GM19035 (cell line): Measurements from ENCODE around the gene SCFD2.
A peak's percentile ranks its signal among the peaks of the same experiment; 100 is the strongest.
"Not testable (repeated sequence)": the region's sequence is repeated elsewhere in the genome, so short reads cannot be mapped to it uniquely, and the experiment has no call there.

Source experiments
- ATAC-seq: cut with Tn5 transposase; IDR thresholded peaks from one replicate; pipeline ENCODE4 v1.9.1; 2021; ENCODE audit not compliant: unreplicated experiment

SCFD2 gene

GRCh38 chr4:53365486-53366300 is at the start of gene SCFD2:
Gene SCFD2 (minus strand): TSS chr4:53366061.
- peak; percentile 95 for ATAC-seq

GRCh38 chr4:53409479-53409878 is 43.6 kb upstream of the SCFD2 start:
- ATAC-seq = not testable (repeated sequence)

- ATAC-seq = no peak
Observed at GRCh38 chr4:53380221-53380620, 14.4 kb upstream of the SCFD2 start.

GRCh38 chr4:53378171-53378482 is 12.3 kb upstream of the SCFD2 start:
- ATAC-seq = peak; percentile 43

GRCh38 chr4:53377319-53378170 is 11.7 kb upstream of the SCFD2 start, which contains the start of gene FIP1L1:
Gene FIP1L1 (plus strand): TSS chr4:53377641. CDS start chr4:53377839, 198 bp downstream.
- peak; percentile 86 for ATAC-seq

- ATAC-seq = no peak
Observed at GRCh38 chr4:53376900-53377299, 11.0 kb upstream of the SCFD2 start.

GRCh38 chr4:53374777-53375258 is 9.0 kb upstream of the SCFD2 start:
- ATAC-seq = no peak

- ATAC-seq = no peak
Observed at GRCh38 chr4:53371843-53372521, 6.1 kb upstream of the SCFD2 start.

GRCh38 chr4:53371049-53371448 is 5.2 kb upstream of the SCFD2 start:
- no peak for ATAC-seq

- no peak for ATAC-seq
Observed at GRCh38 chr4:53367721-53368120, 1.9 kb upstream of the SCFD2 start.

- ATAC-seq = peak; percentile 20
Observed at GRCh38 chr4:53366301-53366716, 448 bp upstream of the SCFD2 start.

- ATAC-seq = peak; percentile 8
Observed at GRCh38 chr4:53365121-53365485, 758 bp downstream of the SCFD2 start.

GRCh38 chr4:53364624-53365023 is 1.2 kb downstream of the SCFD2 start:
- ATAC-seq = no peak

- no peak for ATAC-seq
Observed at GRCh38 chr4:53362093-53362492, 3.8 kb downstream of the SCFD2 start.

- ATAC-seq = no peak
Observed at GRCh38 chr4:53361451-53361850, 4.4 kb downstream of the SCFD2 start.

GRCh38 chr4:53355930-53356521 is 9.8 kb downstream of the SCFD2 start:
- ATAC-seq = no peak

- ATAC-seq = no peak
Observed at GRCh38 chr4:53354012-53354722, 11.7 kb downstream of the SCFD2 start.

- no peak for ATAC-seq
Observed at GRCh38 chr4:53349091-53349491, 16.8 kb downstream of the SCFD2 start.

GRCh38 chr4:53348046-53348445 is 17.8 kb downstream of the SCFD2 start:
- no peak for ATAC-seq
